Transverse colon (tissue), 4 donors: Measurements from ENCODE around the gene CACNA1S. TPM values are rescaled to one million over a fixed set of nuclear protein-coding genes. Genes with fewer than 3 reads are reported as not detected.

ENCODE experiments used
- DNase-seq: peaks from one replicate; pipeline ENCODE4 v3.0.0-alpha.2; 2019
- H3K27ac ChIP-seq, 4 donors: fragments of 200-600 bp; sonication (generic); 2 replicates each; pipeline ENCODE4 v1.5.1; 2016 to 2018; ENCODE audit warnings: inconsistent platforms in 4 of 4
- H3K27me3 ChIP-seq: fragments of 200-600 bp; sonication (generic); 2 replicates; pipeline ENCODE4 v1.5.1; 2017; ENCODE audit warnings: inconsistent platforms
- H3K36me3 ChIP-seq, 4 donors: fragments of 200-600 bp; sonication (generic); 2 replicates each; pipeline ENCODE4 v1.5.1; 2017 to 2019; ENCODE audit warnings: inconsistent platforms in 4 of 4
- H3K4me1 ChIP-seq, 4 donors: fragments of 200-600 bp; sonication (generic); 2 replicates each; pipeline ENCODE4 v1.5.1; 2017 to 2020; ENCODE audit warnings: inconsistent platforms in 4 of 4
- H3K4me3 ChIP-seq, 4 donors: fragments of 200-600 bp; sonication (generic); 1 replicate in 1 of 4; 2 replicates in 3 of 4; pipeline versions ENCODE4 v1.5.1 to v1.6.1; 2017 to 2019; ENCODE audit warnings: inconsistent platforms in 4 of 4
- H3K9me3 ChIP-seq, 2 donors: fragments of 200-600 bp; sonication (generic); 2 replicates each; pipeline ENCODE4 v1.5.1; 2017 to 2019; ENCODE audit warnings: inconsistent platforms in 2 of 2
- EP300 ChIP-seq: sonication (generic); formaldehyde crosslinking; IDR thresholded peaks from one replicate; pipeline ENCODE4 v1.6.1; 2017; ENCODE audit warnings: antibody characterized with exemption, low read depth
- POLR2A ChIP-seq: fragments of 450-650 bp; IDR thresholded peaks from one replicate; pipeline ENCODE4 v1.6.1; 2016; ENCODE audit warnings: antibody characterized with exemption, mild to moderate bottlenecking, moderate library complexity
- POLR2AphosphoS5 ChIP-seq, 3 donors: sonication (generic); formaldehyde crosslinking; IDR thresholded peaks; one replicate each; pipeline ENCODE4 v1.6.1; 2016; ENCODE audit warnings: antibody characterized with exemption in 3 of 3
- WGBS, 2 donors: methylation state at CpG; one replicate each; pipeline ENCODE4 v1.1.5; 2018; ENCODE audit warnings: low coverage in 1 of 2; 5-methylcytosine and 5-hydroxymethylcytosine counted together
- in situ Hi-C, 4 donors: fragments of 200-750 bp; cut with MboI; loops; one replicate each; pipeline versions ENCODE4 v1.15.0 to v1.15.1; 2017; ENCODE audit warnings: low sequenced_read_pairs in 3 of 4, low pct_ligation_motif_present in 1 of 4, low pct_unique_long_range_greater_than_20kb in 1 of 4
- intact Hi-C: fragments of 100-400 bp; cut with DNase I; formaldehyde crosslinking; loops from one replicate; pipeline ENCODE4 v1.15.1; 2023; ENCODE audit warnings: low total_unique reads
- total RNA-seq, 4 donors: library from RNA; depleted of rRNA; stranded (reverse); fragments of >200 nt; gene quantifications; one replicate each; pipeline ENCODE4 v1.1.0, GENCODE V29; 2016
- TF ChIP-seq, protein P1 (sequence below), 5 experiments: fragments of 200-600 bp in 3 of 5; fragments of 450-650 bp in 2 of 5; sonication (generic) in 3 of 5; IDR thresholded peaks; 1 replicate in 2 of 5; 2 replicates in 3 of 5; pipeline ENCODE4 v1.5.1; 2016 to 2017; ENCODE audit warnings: antibody characterized with exemption in 5 of 5, inconsistent platforms in 3 of 5, mild to moderate bottlenecking in 2 of 5, moderate library complexity in 1 of 5

The CACNA1S gene
- total RNA-seq, 4 donors from 2014 or later, result not detected

GRCh38 chr1:201142011-201142848 lies 30.0 kb upstream of the CACNA1S start:
- no peak overlapping the region for H3K27ac ChIP-seq
- WGBS, 2 donors, result 88 to 98% methylated on average over 4 to 16 of the region's 16 CpGs
- DNase-seq, result no peak
- TF ChIP-seq POLR2A, result no peak
- no peak for TF ChIP-seq POLR2AphosphoS5 (IDR thresholded peaks at IDR 0.05)
- TF ChIP-seq EP300, result no peak
- TF ChIP-seq, protein P1, sequence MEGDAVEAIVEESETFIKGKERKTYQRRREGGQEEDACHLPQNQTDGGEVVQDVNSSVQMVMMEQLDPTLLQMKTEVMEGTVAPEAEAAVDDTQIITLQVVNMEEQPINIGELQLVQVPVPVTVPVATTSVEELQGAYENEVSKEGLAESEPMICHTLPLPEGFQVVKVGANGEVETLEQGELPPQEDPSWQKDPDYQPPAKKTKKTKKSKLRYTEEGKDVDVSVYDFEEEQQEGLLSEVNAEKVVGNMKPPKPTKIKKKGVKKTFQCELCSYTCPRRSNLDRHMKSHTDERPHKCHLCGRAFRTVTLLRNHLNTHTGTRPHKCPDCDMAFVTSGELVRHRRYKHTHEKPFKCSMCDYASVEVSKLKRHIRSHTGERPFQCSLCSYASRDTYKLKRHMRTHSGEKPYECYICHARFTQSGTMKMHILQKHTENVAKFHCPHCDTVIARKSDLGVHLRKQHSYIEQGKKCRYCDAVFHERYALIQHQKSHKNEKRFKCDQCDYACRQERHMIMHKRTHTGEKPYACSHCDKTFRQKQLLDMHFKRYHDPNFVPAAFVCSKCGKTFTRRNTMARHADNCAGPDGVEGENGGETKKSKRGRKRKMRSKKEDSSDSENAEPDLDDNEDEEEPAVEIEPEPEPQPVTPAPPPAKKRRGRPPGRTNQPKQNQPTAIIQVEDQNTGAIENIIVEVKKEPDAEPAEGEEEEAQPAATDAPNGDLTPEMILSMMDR (IDR thresholded peaks at IDR 0.05), result no peak
- peaks cover 0 to 12% (median 0%) of the 10 kb centered on the region in 4 donors for H3K36me3 ChIP-seq
- H3K27me3 ChIP-seq, result no peaks in the 10 kb centered on the region
- no peaks in the 10 kb centered on the region for H3K9me3 ChIP-seq
- H3K4me3 ChIP-seq, result no peak overlapping the region
- in situ Hi-C loops, result loop anchor here in 1 of 4 donors (10.0 kb wide), 1 partner anchor 83 kb away; no protein-coding TSS in a partner anchor
- peaks cover 0 to 7% (median 6%) of the 10 kb centered on the region in 4 donors for H3K4me1 ChIP-seq
- intact Hi-C loops, result no loop called here

- H3K4me3 ChIP-seq, result no peak overlapping the region
- WGBS, 2 donors, result 89% methylated on average over 5 of the region's 5 CpGs; no CpG with 5 or more reads in 1 of the 2 donors
- no peaks in the 10 kb centered on the region for H3K27me3 ChIP-seq
- intact Hi-C loops (no loop called here), in situ Hi-C loops (loop anchor here in 1 of 4 donors (10.0 kb wide), 1 partner anchor 83 kb away; no protein-coding TSS in a partner anchor)
- H3K27ac ChIP-seq, result no peak overlapping the region
- TF ChIP-seq, protein P1 (IDR thresholded peaks at IDR 0.05), result no peak
- TF ChIP-seq EP300 (no peak), POLR2A (no peak), POLR2AphosphoS5 (IDR thresholded peaks at IDR 0.05) (no peak)
- H3K9me3 ChIP-seq, result no peaks in the 10 kb centered on the region
- DNase-seq, result no peak
- peaks cover 0 to 10% (median 0%) of the 10 kb centered on the region in 4 donors for H3K36me3 ChIP-seq
- H3K4me1 ChIP-seq, result peaks cover 5 to 14% (median 10%) of the 10 kb centered on the region in 4 donors
These were observed 29.2 kb upstream of the CACNA1S start for GRCh38 chr1:201141418-201141817.

- Histone ChIP-seq H3K27me3 (no peaks in the 10 kb centered on the region), H3K27ac (no peak overlapping the region), H3K9me3 (no peaks in the 10 kb centered on the region), H3K36me3 (peaks cover 0 to 9% (median 0%) of the 10 kb centered on the region in 4 donors), H3K4me1 (peaks cover 5 to 14% (median 10%) of the 10 kb centered on the region in 4 donors), H3K4me3 (no peak overlapping the region)
- TF ChIP-seq POLR2A (no peak), EP300 (no peak), POLR2AphosphoS5 (IDR thresholded peaks at IDR 0.05) (no peak)
- TF ChIP-seq, protein P1 (IDR thresholded peaks at IDR 0.05), result no peak
- intact Hi-C loops (no loop called here), in situ Hi-C loops (loop anchor here in 1 of 4 donors (10.0 kb wide), 1 partner anchor 84 kb away; no protein-coding TSS in a partner anchor)
- no peak for DNase-seq
- 95% methylated on average over 8 of the region's 8 CpGs; no CpG with 5 or more reads in 1 of the 2 donors for WGBS, 2 donors
These were observed 28.7 kb upstream of the CACNA1S start for GRCh38 chr1:201140941-201141260.

DNA sequence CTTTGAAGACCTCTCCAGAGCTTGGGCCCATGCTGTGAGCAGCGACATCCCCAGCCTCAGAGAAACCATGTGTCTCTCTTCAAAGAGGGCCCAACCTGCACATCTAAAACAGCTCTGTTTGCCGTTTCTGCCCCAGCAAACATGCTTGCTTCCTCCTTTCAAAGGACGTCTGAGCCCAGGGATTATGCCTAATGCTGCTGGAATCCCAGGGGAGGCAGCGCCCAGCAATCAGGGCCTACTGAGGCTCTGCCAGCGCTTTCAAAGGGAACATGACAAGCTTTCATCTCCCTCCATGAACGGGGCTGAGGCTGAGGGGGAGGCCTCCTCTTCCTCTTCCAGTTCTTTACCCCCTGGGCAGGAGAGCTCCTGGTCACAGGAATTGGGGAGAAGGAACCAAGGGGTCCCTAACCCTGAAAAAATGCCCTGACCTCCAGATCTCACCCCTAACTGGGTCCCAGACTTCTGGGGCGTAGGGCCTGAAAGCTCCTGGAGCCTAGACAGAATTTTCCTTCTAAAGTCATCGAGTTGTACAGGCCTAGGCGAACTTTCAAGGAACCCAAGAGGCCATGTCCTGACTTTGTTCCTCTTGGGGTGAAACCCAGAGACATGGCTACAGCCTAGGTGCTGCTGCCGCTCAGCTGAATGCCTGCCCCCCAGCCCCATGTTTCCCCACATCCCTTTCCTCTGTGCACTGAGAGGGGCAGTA lies 28.2 kb upstream of the CACNA1S start:
- DNase-seq, result no peak
- no peak overlapping the region for H3K4me3 ChIP-seq
- TF ChIP-seq POLR2A, result no peak
- no peak for TF ChIP-seq POLR2AphosphoS5 (IDR thresholded peaks at IDR 0.05)
- TF ChIP-seq EP300, result no peak
- TF ChIP-seq, protein P1 (IDR thresholded peaks at IDR 0.05), result no peak
- intact Hi-C loops, result no loop called here
- H3K27ac ChIP-seq, result no peak overlapping the region
- in situ Hi-C loops, result loop anchor here in 1 of 4 donors (10.0 kb wide), 1 partner anchor 84 kb away; no protein-coding TSS in a partner anchor
- H3K4me1 ChIP-seq, result peaks cover 5 to 14% (median 10%) of the 10 kb centered on the region in 4 donors
- H3K27me3 ChIP-seq, result no peaks in the 10 kb centered on the region
- peaks cover 0 to 4% (median 0%) of the 10 kb centered on the region in 4 donors for H3K36me3 ChIP-seq
- H3K9me3 ChIP-seq, result no peaks in the 10 kb centered on the region
- WGBS, 2 donors, result 60 to 75% methylated on average over 1 to 10 of the region's 10 CpGs
